ENCODE measurements around the gene MAPK6. TPM values are rescaled to one million over a fixed set of nuclear protein-coding genes. Genes with fewer than 3 reads are reported as not detected.

Gene MAPK6
- total RNA-seq, 1 donor from 2014 or later = 16.2 TPM

GRCh38 chr15:52113708-52114107, 94.7 kb downstream of the MAPK6 start:
- TF ChIP-seq CTCF (IDR thresholded peaks at IDR 0.05) = no peak
- H3K36me3 Mint-ChIP-seq (ENCODE audit: low read depth) = no peaks in the 10 kb centered on the region
- POLR2A ChIA-PET = no interaction called here
- peak overlapping the region; percentile 35 for H3K4me3 Mint-ChIP-seq
- intact Hi-C loops (cut with micrococcal nuclease) = no loop called here
- ATAC-seq (ENCODE audit: low read depth) (no peak), DNase-seq (no peak)
- H3K27me3 Mint-ChIP-seq = peaks cover 4% of the 10 kb centered on the region
- H3K9me3 Mint-ChIP-seq = no peaks in the 10 kb centered on the region
- CTCF ChIA-PET = interaction anchor here (3.3 kb wide), 1 partner anchor 34 kb away, joined by 8 read pairs; no protein-coding TSS in a partner anchor
- H3K27ac Mint-ChIP-seq = no peak overlapping the region
- H3K4me1 Mint-ChIP-seq = peaks cover 20% of the 10 kb centered on the region

- H3K36me3 Mint-ChIP-seq (ENCODE audit: low read depth) = no peaks in the 10 kb centered on the region
- peaks cover 4% of the 10 kb centered on the region for H3K27me3 Mint-ChIP-seq
- CTCF ChIA-PET = interaction anchor here (3.3 kb wide), 1 partner anchor 35 kb away, joined by 8 read pairs; no protein-coding TSS in a partner anchor
- peaks cover 15% of the 10 kb centered on the region for H3K4me1 Mint-ChIP-seq
- intact Hi-C loops (cut with micrococcal nuclease) = no loop called here
- no peak for TF ChIP-seq CTCF (IDR thresholded peaks at IDR 0.05)
- POLR2A ChIA-PET = interaction anchor here (1.1 kb wide), 1 partner anchor 8 kb away, joined by 3 read pairs; no protein-coding TSS in a partner anchor
- DNase-seq (no peak), ATAC-seq (ENCODE audit: low read depth) (no peak)
- H3K27ac Mint-ChIP-seq = no peak overlapping the region
- H3K4me3 Mint-ChIP-seq = no peak overlapping the region
- no peaks in the 10 kb centered on the region for H3K9me3 Mint-ChIP-seq
Measured at GRCh38 chr15:52114261-52115055, 95.4 kb downstream of the MAPK6 start.

- ChIA-PET POLR2A (interaction anchor here (0.6 to 1.1 kb wide), 2 partner anchors 7 to 189 kb away, joined by 3 read pairs; no protein-coding TSS in a partner anchor), CTCF (interaction anchor here (1.0 kb wide), 1 partner anchor 112 kb away, joined by 4 read pairs; no protein-coding TSS in a partner anchor)
- no peak overlapping the region for H3K27ac Mint-ChIP-seq
- H3K4me3 Mint-ChIP-seq = no peak overlapping the region
- ATAC-seq (ENCODE audit: low read depth) (no peak), DNase-seq (no peak)
- no peak for TF ChIP-seq CTCF (IDR thresholded peaks at IDR 0.05)
- peaks cover 3% of the 10 kb centered on the region for H3K36me3 Mint-ChIP-seq (ENCODE audit: low read depth)
- peaks cover 4% of the 10 kb centered on the region for H3K27me3 Mint-ChIP-seq
- H3K4me1 Mint-ChIP-seq = peaks cover 6% of the 10 kb centered on the region
- intact Hi-C loops (cut with micrococcal nuclease) = no loop called here
- no peaks in the 10 kb centered on the region for H3K9me3 Mint-ChIP-seq
Measured at GRCh38 chr15:52115598-52116427, 96.8 kb downstream of the MAPK6 start.

Other genes with a start within 250 kb of the MAPK6 start
- gene TMOD3, start 189.6 kb upstream of the MAPK6 start, total RNA-seq = 39.0 and 47.0 TPM in 2 replicates
- gene LEO1, start 47.4 kb upstream of the MAPK6 start, total RNA-seq = 18.3 and 19.1 TPM in 2 replicates
- 0.39 and 0.42 TPM in 2 replicates for gene BCL2L10, start 93.6 kb downstream of the MAPK6 start, total RNA-seq
- 57.4 and 64.2 TPM in 2 replicates for gene GNB5, start 172.2 kb downstream of the MAPK6 start, total RNA-seq

All from activated B cell treated with CpG ODN at 0.5 μM for 24 hours (primary cell).